ENCODE measurements around the gene DNM2. TPM values are rescaled to one million over a fixed set of nuclear protein-coding genes. Genes with fewer than 3 reads are reported as not detected.
A peak's percentile ranks its signal among the peaks of the same experiment; 100 is the strongest.

The DNM2 gene
- total RNA-seq, 1 experiment from 2014 or later: 131 TPM

DNA sequence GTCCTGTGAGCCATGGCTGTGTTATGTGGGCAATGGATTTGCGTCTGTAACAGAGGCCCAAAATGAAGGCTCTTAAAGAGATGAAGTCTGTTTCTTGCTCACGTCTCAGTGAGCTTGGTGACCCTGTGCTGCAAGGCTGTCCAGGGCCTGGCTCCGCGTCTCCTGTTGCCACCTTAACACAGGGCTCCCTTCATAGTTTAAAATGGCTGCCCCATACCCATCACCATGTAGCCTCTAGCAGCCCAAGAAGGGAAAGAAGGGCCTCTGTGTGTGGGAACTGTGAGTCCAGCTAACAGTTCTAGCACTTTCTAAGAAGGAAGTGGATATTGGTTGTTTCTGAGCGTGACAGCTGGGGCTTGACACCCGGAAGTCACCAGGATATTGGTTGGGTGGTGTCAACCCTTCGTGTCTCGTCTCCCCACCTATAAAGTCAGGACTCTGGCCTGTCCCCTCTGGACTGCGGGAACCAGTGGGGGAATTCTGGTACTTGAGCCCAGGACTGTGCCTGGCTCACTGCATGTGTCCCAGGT, 97.2 kb downstream of the DNM2 start (continued):
- no peak for TF ChIP-seq ATF6 (CRISPR knock-in tag; IDR thresholded peaks at IDR 0.05)
- no peak for TF ChIP-seq ZNF219 (CRISPR knock-in tag; IDR thresholded peaks at IDR 0.05; ENCODE audit: borderline replicate concordance)

DNA sequence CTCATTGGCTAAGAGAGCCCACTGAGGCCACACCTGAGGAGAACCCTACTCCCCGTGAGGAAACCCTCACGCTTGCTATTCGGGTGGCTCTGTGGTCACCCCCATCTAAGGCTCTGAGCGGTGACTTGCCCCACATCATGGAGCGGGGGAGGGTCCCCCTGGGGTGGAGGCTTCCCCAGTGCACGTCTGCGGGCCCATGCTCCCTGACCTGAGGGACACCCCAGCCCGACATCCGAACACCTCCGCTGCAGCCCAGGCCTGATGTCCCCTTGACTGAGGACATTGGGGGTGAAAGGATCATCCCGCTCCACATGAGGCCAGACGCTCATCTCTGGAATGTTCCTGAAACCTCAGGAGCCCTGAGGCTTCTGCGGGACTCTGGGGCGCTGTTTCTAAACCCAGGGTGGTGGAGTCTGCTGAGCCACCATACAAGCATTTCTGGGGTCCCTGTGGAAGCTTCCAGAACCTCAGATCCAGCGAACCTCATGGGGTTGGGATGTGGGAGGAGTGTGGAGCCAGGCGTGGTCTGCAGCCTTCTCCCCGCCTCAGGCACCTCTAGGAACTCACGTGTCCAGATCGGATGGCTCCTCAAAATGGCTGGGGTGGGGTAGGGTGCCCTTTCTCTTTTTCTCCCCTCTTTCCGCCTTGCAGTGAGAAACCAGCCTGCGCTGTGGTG, 98.2 kb downstream of the DNM2 start:
- DNase-seq (ENCODE audit: low spot score) (no peak), ATAC-seq (no peak)
- TF ChIP-seq ZNF671 (CRISPR knock-in tag; IDR thresholded peaks at IDR 0.05): no peak
- no peak for TF ChIP-seq FOXP1 (CRISPR knock-in tag; IDR thresholded peaks at IDR 0.05; ENCODE audit: borderline replicate concordance)
- TF ChIP-seq, protein P1, sequence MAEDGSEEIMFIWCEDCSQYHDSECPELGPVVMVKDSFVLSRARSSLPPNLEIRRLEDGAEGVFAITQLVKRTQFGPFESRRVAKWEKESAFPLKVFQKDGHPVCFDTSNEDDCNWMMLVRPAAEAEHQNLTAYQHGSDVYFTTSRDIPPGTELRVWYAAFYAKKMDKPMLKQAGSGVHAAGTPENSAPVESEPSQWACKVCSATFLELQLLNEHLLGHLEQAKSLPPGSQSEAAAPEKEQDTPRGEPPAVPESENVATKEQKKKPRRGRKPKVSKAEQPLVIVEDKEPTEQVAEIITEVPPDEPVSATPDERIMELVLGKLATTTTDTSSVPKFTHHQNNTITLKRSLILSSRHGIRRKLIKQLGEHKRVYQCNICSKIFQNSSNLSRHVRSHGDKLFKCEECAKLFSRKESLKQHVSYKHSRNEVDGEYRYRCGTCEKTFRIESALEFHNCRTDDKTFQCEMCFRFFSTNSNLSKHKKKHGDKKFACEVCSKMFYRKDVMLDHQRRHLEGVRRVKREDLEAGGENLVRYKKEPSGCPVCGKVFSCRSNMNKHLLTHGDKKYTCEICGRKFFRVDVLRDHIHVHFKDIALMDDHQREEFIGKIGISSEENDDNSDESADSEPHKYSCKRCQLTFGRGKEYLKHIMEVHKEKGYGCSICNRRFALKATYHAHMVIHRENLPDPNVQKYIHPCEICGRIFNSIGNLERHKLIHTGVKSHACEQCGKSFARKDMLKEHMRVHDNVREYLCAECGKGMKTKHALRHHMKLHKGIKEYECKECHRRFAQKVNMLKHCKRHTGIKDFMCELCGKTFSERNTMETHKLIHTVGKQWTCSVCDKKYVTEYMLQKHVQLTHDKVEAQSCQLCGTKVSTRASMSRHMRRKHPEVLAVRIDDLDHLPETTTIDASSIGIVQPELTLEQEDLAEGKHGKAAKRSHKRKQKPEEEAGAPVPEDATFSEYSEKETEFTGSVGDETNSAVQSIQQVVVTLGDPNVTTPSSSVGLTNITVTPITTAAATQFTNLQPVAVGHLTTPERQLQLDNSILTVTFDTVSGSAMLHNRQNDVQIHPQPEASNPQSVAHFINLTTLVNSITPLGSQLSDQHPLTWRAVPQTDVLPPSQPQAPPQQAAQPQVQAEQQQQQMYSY (CRISPR knock-in tag; IDR thresholded peaks at IDR 0.05): no peak
- no peak for TF ChIP-seq TP53 (CRISPR knock-in tag; IDR thresholded peaks at IDR 0.05)
- no peak for TF ChIP-seq ATF2 (CRISPR knock-in tag; IDR thresholded peaks at IDR 0.05; ENCODE audit: borderline replicate concordance, low read depth)
- no peak for TF ChIP-seq CREM (CRISPR knock-in tag; IDR thresholded peaks at IDR 0.05)
- TF ChIP-seq, protein P2, sequence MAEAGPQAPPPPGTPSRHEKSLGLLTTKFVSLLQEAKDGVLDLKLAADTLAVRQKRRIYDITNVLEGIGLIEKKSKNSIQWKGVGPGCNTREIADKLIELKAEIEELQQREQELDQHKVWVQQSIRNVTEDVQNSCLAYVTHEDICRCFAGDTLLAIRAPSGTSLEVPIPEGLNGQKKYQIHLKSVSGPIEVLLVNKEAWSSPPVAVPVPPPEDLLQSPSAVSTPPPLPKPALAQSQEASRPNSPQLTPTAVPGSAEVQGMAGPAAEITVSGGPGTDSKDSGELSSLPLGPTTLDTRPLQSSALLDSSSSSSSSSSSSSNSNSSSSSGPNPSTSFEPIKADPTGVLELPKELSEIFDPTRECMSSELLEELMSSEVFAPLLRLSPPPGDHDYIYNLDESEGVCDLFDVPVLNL (CRISPR knock-in tag; IDR thresholded peaks at IDR 0.05; ENCODE audit: borderline replicate concordance, low read depth): no peak
- no peak for TF ChIP-seq OVOL2 (CRISPR knock-in tag; IDR thresholded peaks at IDR 0.05; ENCODE audit: borderline replicate concordance)
- no peak for TF ChIP-seq ZNF138 (CRISPR knock-in tag; conservative IDR thresholded peaks at IDR 0.05)
- TF ChIP-seq ZNF232 (CRISPR knock-in tag; IDR thresholded peaks at IDR 0.05): no peak
- no peak for TF ChIP-seq FOXP4 (CRISPR knock-in tag; IDR thresholded peaks at IDR 0.05)
- TF ChIP-seq MXD4 (CRISPR knock-in tag; IDR thresholded peaks at IDR 0.05; ENCODE audit: borderline replicate concordance): no peak
- TF ChIP-seq ZNF425 (CRISPR knock-in tag; conservative IDR thresholded peaks at IDR 0.05): no peak
- TF ChIP-seq, protein P3, sequence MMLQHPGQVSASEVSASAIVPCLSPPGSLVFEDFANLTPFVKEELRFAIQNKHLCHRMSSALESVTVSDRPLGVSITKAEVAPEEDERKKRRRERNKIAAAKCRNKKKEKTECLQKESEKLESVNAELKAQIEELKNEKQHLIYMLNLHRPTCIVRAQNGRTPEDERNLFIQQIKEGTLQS (CRISPR knock-in tag; conservative IDR thresholded peaks at IDR 0.05): no peak
- TF ChIP-seq NFE2L1 (CRISPR knock-in tag; IDR thresholded peaks at IDR 0.05): no peak
- CTCF ChIA-PET: interaction anchor here (1.3 kb wide), 1 partner anchor 117 kb away, joined by 5 read pairs; no protein-coding TSS in a partner anchor
- no peaks in the 10 kb centered on the region for H3K4me1 Mint-ChIP-seq
- no peaks in the 10 kb centered on the region; the same call in 1 of the 2 replicates for H3K27me3 Mint-ChIP-seq (ENCODE audit: low read depth)
- H3K9me3 Mint-ChIP-seq: no peaks in the 10 kb centered on the region
- H3K4me3 Mint-ChIP-seq: no peak overlapping the region
- H3K27ac Mint-ChIP-seq: 0 out of 2 replicates have a peak overlapping the region, but pooled peaks have one; percentile 53
- peaks cover 23% of the 10 kb centered on the region for H3K36me3 Mint-ChIP-seq
- POLR2A ChIA-PET: no interaction called here

Data from WTC11 (cell line).